ENCODE results near the gene UGT3A1.
A peak's percentile ranks its signal among the peaks of the same experiment; 100 is the strongest.
"Not testable (repeated sequence)": the region's sequence is repeated elsewhere in the genome, so short reads cannot be mapped to it uniquely, and the experiment has no call there.

Gene UGT3A1

DNA sequence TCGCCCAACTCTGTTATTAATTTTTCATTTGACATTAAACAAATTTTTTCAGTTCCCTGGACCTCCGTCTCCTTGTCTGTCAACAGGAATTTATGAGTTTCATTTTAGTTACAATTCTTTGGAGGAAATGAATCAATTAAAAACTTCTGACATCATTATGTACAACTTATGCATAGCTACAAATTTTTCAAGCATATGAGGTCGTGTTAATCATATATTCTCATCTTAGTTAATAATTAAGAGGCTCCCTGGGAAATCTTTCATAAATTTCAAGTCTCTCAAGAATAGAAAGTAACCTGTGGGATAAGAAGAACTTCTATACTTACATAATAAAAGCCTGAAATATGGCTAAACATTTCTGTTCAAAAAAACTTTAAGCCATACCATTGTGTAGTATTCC lies 3.4 kb downstream of the UGT3A1 start:
- DNase-seq (ENCODE audit: low spot score): no peak

DNA sequence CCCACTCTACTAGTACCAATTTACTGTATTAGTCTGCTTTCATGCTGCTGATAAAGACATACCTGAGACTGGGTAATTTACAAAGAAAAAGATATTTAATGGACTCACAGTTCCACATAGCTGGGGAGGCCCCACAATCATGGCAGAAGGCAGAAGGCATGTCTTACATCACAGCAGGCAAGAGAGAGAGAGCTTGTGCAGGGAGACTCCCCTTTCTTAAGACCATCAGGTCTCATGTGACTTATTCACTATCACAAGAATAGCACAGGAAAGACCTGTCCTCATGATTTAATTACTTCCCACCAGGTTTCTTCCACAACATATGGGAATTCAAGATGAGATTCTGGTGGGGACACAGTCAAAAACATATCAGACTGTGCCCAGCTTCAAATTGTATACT lies 11.5 kb downstream of the UGT3A1 start:
- DNase-seq (ENCODE audit: low spot score): no peak

DNA sequence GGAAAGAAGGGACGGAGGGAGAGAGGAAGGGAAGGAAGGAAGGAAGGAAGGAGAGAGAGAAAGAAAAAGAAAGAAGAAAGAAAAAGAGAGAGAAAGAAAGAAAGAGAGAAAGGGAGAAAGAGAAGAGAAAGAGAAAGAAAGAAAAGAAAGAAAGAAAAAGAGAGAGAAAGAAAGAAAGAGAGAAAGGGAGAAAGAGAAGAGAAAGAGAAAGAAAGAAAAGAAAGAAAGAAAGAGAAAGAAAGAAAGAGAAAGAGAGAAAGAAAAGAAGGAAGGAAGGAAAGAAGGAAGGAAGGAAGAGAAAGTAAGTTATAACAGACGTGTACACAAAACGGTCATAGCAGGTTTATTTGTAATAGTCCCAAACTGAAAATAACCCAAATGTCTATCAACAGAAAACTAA lies 14.3 kb downstream of the UGT3A1 start:
- not testable (repeated sequence) for DNase-seq (ENCODE audit: low spot score)

DNA sequence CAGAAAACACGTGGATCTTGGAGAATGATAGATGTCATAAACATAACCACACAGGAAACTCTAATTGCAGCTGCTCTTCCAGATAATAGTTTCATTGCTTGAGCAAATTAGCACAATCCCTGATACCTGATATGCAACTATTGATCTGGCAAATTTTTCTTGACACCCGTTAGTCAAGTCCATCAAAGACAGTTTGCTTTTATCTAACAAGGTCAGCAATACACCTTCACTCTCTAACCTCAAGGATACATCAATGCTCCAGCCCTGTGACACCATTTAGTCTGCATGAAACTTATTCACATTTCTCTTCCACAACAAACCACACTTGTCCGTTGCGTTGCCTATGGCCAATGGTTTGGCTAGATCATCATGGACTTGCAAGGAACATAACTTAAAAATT lies 16.6 kb downstream of the UGT3A1 start:
- no peak for DNase-seq (ENCODE audit: low spot score)

DNA sequence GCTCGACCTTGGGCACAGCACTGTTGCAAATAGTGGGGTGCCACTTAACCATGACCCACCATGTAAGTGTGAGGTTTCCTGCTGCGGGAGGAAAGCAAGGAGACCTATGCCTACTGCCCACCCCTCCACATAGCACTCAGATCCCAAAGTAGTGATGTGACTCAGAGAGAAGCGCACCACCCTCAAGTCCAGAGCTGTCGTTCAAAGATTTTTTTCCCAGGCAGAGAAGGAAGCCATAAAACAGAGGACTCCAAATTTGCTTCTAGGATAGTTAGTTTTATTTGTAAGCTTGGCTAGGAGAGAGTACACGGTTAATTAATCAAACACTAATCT lies 19.3 kb downstream of the UGT3A1 start:
- DNase-seq (ENCODE audit: low spot score): no peak

DNA sequence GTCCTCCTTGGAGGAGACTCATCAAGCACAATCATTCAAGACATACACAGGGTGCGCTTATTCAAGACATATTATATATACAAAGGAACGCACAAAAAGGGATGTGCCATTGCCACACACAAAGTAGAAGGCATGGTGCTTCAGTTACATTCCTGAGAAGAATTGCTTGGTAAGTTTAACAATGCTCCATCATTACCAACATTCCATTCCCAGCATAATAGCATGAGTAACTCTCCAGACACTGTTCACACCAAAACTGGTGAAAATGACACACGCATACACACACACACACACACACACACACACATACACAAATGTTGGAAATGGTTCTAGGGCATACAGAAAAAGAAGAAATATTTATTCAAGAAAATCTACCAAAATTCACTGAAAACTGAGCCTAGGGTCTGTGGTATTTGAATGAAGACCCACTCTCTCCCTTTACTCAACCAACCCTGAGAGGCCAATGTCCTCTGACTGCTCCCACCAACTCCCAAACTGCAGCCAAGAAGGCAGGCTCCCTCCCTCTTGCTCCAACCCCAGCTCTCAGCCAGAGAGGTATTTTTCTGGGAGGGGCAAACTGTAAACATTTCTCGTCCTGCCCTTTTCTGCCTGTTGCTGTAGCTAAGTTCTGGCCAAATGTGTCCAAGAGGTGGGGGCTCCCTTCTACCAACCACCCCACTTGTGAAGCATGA lies 19.9 kb downstream of the UGT3A1 start:
- no peak for DNase-seq (ENCODE audit: low spot score)

DNA sequence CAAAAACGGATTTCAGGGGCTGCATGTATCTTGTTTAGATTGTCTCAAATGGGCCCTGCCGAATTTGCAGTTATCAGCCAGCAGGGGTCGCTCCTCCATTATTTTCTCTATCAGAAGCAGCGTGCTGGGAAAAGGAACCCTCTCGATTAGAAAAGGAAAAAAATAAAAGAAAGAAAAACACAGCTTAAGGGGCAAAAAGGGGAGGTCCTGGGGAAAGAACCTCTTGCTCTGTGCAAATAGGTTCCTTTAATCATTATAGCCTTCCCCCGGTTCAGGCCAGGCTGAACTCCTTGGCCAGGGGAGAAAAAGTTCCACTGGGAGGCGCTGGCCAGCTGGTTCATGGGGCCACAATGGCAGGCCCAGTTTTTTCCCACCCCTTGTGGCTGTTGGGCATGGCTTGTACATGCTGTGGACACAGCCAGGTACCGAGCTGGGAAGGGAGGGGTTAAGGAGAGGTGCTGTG lies 27.8 kb downstream of the UGT3A1 start:
- no peak for DNase-seq (ENCODE audit: low spot score)

DNA sequence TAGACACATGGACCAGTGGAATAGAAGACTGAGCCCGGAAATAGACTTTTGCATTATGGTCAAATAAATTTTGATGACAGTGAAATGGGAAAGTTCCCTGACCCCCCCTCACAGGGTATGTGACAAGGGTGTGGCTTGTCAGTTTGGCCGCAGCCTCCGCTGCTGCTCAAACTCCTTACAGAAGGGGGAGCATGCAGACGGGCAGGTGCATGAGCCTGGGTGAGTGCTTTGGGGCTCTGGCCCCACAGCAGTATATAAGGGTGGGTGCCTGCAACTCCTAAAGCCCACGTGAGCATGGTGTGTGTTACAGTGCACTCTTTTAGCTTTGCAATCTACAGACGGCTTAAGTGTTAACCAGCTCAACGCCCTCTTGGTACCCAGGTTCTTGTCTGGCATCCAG lies 30.9 kb downstream of the UGT3A1 start:
- no peak for DNase-seq (ENCODE audit: low spot score)

DNA sequence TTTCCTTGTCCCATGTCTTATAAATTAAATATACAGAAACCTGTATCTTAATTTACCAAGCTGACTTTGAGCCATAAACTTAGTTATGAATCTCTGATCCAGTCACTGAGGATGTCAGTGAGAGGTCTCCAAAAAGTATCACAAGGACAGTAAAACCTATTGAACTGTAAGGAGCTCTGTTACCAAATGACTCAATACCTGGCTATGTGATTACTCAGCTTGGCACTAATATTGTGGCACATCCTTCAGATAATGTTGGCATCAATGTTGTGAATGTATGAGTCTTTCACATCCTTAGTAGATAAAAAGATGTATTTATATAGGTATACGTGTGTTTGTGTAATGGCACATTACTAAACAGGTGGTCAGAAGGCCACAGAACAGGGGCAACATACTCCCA lies 34.8 kb downstream of the UGT3A1 start:
- no peak for DNase-seq (ENCODE audit: low spot score)

DNA sequence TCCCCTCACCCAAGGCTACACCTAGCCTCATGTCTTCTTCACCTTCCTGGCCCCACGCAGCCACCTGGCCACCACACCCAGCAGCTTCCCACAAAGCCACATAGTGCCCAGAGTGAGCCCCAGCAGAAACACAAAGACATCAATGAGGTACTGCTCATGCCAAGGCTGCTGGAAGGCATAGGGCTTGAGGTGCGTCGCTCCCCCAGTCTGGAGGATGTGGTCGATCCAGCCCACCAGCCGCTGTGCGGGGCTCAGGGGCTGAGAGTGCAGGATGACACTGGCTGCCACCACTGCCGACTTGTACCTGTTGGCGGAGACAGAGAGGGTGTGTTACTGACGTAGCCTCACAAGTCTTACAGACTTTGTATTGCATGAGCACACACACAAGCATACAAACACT lies 37.0 kb downstream of the UGT3A1 start:
- no peak for DNase-seq (ENCODE audit: low spot score)

DNA sequence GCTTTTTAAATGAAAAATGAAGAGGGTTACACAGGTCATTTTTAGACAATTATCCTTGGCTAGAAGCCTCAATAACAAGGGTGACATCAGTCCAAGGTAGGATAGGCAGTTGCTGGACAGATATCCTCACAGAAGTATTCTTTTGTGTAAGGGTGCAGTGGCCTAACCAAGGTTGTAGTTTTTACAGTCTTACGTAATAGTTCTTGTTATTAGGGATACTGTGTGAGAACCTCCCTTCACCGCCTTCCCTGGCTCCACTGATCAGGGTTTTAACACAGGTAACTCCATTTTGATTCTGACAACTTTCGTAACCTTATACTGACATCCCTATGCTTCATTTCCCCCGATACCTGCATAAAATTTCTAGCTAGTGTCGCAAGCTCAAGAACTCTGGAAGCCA lies 44.1 kb downstream of the UGT3A1 start:
- DNase-seq (ENCODE audit: low spot score): no peak

DNA sequence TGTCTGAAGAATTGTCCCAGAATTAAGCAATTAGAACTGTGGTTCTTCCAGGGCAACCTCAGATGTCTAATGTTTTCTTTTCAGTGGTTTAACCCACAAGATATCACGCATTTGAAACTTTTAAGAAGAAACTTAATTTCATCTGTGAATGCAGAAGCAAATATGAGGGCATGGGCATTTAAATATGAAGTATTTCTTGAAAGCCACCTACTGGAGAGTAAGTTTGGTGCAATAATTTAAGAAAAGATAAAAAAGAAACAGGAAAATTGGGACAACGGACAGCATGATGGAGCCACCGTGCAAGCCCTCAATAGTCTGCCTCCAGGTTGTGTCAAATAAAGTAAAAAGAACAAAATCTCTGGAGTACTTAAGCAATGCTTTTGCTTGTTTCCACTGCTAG lies 51.6 kb downstream of the UGT3A1 start:
- no peak for DNase-seq (ENCODE audit: low spot score)

DNA sequence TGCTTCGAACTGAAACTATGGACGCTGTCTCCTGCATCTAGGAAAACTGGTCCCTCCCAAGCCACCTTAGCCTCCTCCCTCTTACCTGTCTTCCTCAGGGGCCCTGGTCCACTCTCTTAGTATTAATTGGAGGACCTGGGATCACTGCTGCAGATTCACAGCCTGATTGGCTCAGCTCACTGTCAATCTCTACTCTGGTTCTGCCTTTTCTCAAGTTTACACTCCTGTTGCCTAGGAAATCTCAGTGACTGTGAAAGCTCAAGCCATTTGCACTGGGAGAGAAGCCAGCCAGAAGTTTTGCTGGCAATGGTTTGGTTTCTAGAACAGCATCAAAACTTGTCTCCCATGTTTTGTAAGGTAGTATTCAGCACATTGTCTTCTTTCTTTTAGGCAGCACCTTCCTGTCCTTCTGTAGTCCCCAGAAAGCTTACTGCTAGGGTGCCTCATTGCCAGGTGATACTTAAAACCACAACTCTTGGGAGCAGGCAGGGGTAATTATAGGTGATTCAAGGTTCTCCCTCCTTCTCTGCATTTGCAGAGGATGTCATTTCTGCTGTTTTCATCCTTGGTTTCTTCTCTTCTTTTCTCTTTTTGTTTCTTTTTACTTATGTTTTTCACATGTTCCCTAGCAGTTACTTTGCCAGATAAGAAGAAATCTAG lies 52.5 kb downstream of the UGT3A1 start, which contains the start of gene CAPSL:
Gene CAPSL, minus strand, starts transcription at position 55 of the 660 bp plus-strand sequence. CDS start 17,502 bp downstream, outside the sequence.
- DNase-seq (ENCODE audit: low spot score): no peak

DNA sequence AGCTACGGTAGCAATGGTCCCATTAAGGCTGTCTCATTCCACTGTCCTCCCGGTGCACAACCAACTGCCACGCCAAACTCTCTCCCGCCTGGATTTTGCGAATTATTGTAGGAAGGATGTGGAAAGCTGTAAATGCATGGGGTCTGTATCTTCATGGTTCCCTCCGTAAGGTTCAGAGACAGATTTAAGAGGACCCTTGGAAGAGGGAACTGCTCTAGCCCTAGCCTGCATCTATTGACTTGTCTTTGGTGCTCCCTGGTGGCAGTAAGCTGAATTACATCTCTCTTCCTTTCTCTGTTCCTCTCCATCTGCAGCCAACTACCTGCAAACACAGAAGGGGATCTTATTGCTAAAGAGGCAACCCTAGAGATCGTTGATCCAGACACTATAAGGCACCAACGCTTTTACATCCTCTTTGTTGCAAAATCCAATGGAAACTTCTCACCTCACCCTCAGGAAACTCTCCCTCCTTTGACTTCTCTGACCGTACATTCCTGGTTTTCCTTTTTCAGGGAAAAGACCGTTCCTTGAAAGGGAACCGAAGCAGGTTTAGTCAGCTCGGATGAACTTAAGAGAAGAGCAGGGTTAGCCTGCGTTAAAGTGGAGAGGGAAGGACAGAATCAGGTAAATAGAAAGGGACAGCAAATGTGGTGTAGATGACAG lies 64.7 kb downstream of the UGT3A1 start:
- DNase-seq (ENCODE audit: low spot score): peak; percentile 35

DNA sequence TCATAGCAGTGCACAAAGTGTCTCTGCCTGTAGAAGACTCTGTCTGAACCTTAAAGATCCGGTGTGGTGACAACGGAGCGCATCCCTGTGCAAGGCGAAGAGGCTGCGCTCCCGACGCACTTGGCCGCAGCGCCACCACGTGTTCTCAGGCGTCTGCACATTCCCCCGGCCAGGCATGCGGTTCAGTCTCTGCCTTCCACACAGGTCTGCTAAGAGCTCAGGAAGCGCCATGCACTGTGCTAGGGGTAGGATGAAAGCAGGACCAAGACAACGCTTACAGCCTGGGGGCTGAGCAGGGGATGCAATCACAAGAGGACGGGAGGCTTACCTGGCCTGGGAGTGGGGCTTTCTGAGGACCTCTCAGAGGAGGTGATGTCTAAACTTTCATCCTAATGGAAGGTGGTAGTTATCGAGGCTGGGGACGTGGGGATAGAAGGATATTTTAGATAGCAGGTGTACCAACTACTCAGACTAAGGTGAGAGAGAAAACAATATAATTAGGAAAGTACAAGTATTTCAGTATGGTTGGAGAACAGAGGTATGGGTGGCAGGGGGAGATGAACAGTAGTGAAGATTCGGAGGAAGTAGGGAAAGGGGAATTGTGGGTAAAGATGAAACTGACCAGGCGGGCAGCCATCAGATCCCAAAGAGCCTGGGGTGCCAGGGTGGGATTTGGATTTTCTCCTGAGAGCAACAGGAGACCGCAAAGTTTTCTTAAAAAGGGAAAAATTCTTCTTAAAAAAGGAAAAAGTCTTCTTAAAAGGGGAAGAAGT lies 66.1 kb downstream of the UGT3A1 start:
- DNase-seq (ENCODE audit: low spot score): peak; percentile 54

DNA sequence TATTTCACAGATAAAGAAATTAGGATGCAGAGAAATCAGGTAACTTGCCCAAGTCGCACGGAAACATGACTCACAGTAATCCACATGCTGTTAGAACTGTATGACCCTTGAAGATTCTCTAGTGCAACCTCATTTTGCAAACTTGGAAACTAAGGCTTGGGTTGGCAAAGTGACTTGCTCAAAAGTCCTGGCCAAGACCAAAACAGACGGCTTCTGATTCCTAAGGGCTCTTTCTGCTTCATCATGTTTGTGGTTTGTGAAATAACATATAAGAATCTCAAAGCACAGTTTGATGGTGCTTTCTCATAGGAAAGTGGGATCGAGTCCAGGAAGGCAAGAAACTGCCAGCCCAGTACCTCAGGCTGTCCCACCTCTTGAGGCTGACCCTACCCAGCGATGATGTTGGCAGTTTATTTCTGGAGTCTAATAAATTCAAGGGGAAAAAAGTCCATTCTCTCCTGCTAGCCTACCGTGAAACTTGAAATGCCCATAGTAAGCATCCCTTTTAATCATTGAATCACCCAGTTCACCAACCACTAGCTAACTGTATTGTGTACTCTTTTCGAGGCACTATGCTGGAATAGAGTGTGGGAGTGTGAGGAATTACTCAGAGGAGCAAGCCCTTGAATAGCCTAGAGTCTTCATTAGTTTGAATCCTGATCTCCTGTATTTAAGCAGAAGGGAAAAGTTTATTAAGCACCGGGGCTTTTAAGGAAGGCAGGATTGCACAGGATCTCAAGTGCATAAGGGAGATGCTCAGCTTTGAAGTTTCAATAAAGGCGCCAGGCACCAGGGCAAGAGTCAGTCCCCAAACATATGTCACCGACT lies 66.9 kb downstream of the UGT3A1 start:
- DNase-seq (ENCODE audit: low spot score): no peak

DNA sequence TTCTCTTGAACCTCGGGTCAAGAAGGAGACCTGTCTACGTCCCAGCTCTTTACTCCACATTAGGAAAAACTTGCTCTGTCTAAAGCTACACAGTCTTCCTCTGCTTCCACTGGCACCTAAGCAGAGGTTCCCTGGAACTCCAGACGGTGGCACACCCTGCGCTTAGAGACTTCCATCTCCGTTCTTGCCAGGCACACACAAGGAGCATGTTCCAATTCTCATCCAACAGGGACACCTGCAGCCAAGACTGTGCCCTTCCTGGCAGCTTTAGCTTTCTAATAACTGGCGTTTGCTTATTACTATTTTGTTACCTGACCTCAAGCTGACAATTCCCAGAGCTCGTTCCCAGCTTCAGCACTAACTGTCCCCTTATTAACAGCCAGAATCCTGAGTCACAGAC lies 68.7 kb downstream of the UGT3A1 start:
- DNase-seq (ENCODE audit: low spot score): no peak

DNA sequence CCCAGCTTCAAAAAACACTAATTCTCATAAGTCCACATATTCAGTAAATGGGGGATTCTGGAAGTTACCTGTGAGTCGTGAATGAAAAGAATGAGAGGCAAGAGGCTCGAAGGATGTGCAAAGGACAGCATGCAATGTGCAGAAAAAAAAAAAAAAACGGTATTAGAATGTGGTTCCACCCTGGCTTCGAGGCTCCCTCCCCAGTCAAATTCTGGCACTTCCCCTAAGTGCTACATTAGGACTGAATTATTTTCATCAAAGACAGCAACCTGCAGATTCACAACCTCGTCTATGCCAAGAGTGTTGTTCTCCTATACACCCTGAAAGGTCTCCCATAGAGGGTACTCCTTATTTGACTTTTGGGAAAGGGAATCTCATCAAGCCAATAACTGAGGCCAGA lies 69.3 kb downstream of the UGT3A1 start:
- no peak for DNase-seq (ENCODE audit: low spot score)

DNA sequence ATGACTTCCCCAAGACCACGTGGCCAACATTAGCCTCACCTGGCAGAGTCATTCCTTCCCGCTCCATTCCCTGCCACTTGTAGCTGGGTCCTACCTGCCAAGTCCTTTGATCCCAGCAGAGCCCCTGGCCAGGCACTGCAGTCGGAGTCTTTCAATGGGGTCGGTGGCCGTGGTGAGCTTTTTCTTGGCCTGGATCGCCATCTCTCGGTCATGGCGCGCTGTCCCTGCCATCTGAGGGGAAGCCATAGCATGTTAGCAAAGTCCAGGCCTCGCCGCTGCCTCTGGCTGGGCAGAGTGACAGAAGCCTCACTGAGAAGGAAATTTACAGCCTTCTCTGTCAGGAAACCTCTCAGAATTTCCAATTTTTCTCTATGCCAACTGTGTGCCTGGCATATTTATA lies 70.3 kb downstream of the UGT3A1 start:
- no peak for DNase-seq (ENCODE audit: low spot score)

DNA sequence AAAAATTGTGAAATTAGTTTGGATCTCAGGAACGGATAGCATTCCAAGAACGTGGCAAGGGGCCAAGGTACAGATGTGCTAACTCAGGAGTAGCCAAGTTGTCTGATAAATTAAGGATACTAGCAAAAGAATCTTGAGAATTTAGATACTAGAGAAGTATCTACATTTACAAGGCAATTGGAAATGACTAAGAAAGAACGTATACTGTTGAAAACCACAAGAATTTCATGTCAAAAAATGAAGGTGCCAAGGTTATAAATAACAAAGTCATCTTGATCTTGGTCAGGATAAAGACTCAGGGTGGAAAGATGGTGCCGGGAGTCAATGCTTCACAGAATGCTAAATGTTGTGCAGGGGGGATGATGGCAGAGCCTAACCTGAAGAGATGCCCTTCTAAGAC lies 72.0 kb downstream of the UGT3A1 start:
- DNase-seq (ENCODE audit: low spot score): no peak

DNA sequence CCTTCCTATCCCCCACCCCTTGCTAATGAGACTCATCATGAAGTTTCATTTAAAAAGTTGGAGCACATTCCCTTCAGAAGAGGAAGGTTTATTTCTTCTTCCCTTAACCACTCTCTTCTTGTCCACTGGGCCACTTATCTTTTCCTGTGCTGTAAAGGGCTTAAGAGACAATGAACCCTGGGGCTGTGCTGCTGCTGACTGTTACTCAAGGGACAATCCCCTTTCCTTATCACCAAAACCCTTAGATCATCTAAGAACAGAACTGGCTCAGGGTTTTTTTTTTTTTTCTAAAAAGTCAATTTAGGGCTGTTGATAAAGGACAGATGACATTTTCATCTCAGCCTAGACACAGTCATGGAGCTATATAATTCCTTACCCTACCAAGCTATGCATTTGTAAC lies 82.4 kb downstream of the UGT3A1 start:
- no peak for DNase-seq (ENCODE audit: low spot score)

DNA sequence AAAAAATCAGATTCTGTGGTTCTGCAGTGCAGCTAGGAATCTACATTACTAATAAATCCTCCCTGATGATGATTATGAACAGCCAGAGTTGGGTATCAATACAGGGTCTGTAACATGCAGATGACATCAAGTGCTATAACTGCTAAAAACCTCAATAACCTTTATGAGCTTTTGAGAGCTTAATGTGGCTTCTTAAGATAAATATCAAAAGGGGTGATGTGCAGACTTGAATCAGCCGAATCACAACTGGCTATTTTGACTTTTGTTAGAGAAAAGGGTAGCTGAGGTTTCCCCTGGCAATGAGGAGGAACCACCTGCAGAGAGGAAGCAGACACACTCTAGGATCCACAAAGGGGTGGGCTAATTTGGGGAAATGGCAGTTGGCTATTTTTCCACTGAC lies 83.0 kb downstream of the UGT3A1 start:
- no peak for DNase-seq (ENCODE audit: low spot score)
